Measurements from ENCODE around the gene NID2.

DNA sequence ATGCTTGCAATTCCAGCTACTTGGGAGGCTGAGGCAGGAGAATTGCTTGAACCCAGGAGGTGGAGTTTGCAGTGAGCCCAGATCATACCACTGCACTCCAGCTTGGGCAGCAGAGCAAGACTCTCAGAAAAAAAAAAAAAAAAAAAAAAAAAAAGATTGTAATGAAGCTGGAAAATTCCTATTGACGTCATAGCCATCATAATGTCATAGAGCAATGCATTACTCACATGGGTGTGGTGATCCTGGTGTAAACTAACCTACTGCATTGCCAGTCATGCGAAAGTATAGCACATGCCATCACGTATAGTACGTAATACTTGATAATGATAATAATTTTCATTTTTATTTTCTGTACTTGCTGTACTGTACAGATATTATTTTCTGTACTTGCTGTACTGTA, 42.7 kb upstream of the NID2 start:
- TF ChIP-seq, protein P1, sequence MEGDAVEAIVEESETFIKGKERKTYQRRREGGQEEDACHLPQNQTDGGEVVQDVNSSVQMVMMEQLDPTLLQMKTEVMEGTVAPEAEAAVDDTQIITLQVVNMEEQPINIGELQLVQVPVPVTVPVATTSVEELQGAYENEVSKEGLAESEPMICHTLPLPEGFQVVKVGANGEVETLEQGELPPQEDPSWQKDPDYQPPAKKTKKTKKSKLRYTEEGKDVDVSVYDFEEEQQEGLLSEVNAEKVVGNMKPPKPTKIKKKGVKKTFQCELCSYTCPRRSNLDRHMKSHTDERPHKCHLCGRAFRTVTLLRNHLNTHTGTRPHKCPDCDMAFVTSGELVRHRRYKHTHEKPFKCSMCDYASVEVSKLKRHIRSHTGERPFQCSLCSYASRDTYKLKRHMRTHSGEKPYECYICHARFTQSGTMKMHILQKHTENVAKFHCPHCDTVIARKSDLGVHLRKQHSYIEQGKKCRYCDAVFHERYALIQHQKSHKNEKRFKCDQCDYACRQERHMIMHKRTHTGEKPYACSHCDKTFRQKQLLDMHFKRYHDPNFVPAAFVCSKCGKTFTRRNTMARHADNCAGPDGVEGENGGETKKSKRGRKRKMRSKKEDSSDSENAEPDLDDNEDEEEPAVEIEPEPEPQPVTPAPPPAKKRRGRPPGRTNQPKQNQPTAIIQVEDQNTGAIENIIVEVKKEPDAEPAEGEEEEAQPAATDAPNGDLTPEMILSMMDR (IDR thresholded peaks at IDR 0.05; ENCODE audit: low read depth, low read length), result no peak
- TF ChIP-seq EZH2phosphoT487 (IDR thresholded peaks at IDR 0.05; ENCODE audit: low read depth), result no peak
